Measurements from ENCODE around the gene STPG4. TPM values are rescaled to one million over a fixed set of nuclear protein-coding genes. Genes with fewer than 3 reads are reported as not detected.

Gene STPG4
- total RNA-seq, 2 donors from 2014 or later: 1.4 TPM; not detected in 1

GRCh38 chr2:47052847-47053246 lies 102.3 kb downstream of the STPG4 start:
- Histone ChIP-seq H3K36me3 (no peaks in the 10 kb centered on the region), H3K4me1 (replicated peaks) (peaks cover 12% of the 10 kb centered on the region), H3K27ac (no peak overlapping the region), H3K9me3 (no peaks in the 10 kb centered on the region), H3K4me3 (no peak overlapping the region), H3K27me3 (replicated peaks; ENCODE audit: insufficient read depth) (no peaks in the 10 kb centered on the region)
- TF ChIP-seq CTCF (IDR thresholded peaks at IDR 0.05) (no peak), POLR2AphosphoS5 (IDR thresholded peaks at IDR 0.05) (no peak), POLR2A (IDR thresholded peaks at IDR 0.05) (no peak)
- DNase-seq (ENCODE audit: low spot score): no peak
- WGBS: 89% methylated on average over 7 of the region's 7 CpGs
- intact Hi-C loops (cut with DNase I): no loop called here

- no peaks in the 10 kb centered on the region for H3K27me3 ChIP-seq (replicated peaks; ENCODE audit: insufficient read depth)
- H3K36me3 ChIP-seq: no peaks in the 10 kb centered on the region
- intact Hi-C loops (cut with DNase I): no loop called here
These were observed 103.5 kb downstream of the STPG4 start for GRCh38 chr2:47051562-47051961.

GRCh38 chr2:47050762-47051161 lies 104.3 kb downstream of the STPG4 start:
- intact Hi-C loops (cut with DNase I): no loop called here
- Histone ChIP-seq H3K27me3 (replicated peaks; ENCODE audit: insufficient read depth) (no peaks in the 10 kb centered on the region), H3K36me3 (no peaks in the 10 kb centered on the region), H3K9me3 (no peaks in the 10 kb centered on the region), H3K27ac (peak overlapping the region; percentile 13 to 31), H3K4me3 (no peak overlapping the region), H3K4me1 (replicated peaks) (peaks cover 12% of the 10 kb centered on the region)
- TF ChIP-seq CTCF (IDR thresholded peaks at IDR 0.05): no peak
- TF ChIP-seq POLR2A (IDR thresholded peaks at IDR 0.05): no peak
- peak; percentile 88 for TF ChIP-seq POLR2AphosphoS5 (IDR thresholded peaks at IDR 0.05)
- 23% methylated on average over 4 of the region's 4 CpGs for WGBS
- peak; percentile 59 for DNase-seq (ENCODE audit: low spot score)

More at GRCh38 chr2:47051562-47051961, 103.5 kb downstream of the STPG4 start:
- no peak overlapping the region for H3K27ac ChIP-seq
- 91% methylated on average over 7 of the region's 12 CpGs for WGBS
- TF ChIP-seq POLR2AphosphoS5 (IDR thresholded peaks at IDR 0.05) (no peak), CTCF (IDR thresholded peaks at IDR 0.05) (no peak), POLR2A (IDR thresholded peaks at IDR 0.05) (no peak)
- H3K9me3 ChIP-seq: no peaks in the 10 kb centered on the region
- no peak for DNase-seq (ENCODE audit: low spot score)
- peaks cover 12% of the 10 kb centered on the region for H3K4me1 ChIP-seq (replicated peaks)
- H3K4me3 ChIP-seq: no peak overlapping the region

GRCh38 chr2:47050021-47050760 lies 104.9 kb downstream of the STPG4 start:
- WGBS: 72% methylated on average over 6 of the region's 6 CpGs
- H3K27me3 ChIP-seq (replicated peaks; ENCODE audit: insufficient read depth): no peaks in the 10 kb centered on the region
- no peaks in the 10 kb centered on the region for H3K9me3 ChIP-seq
- peaks cover 12% of the 10 kb centered on the region for H3K4me1 ChIP-seq (replicated peaks)
- intact Hi-C loops (cut with DNase I): no loop called here
- peak overlapping the region; percentile 13 to 31 for H3K27ac ChIP-seq
- TF ChIP-seq POLR2AphosphoS5 (IDR thresholded peaks at IDR 0.05) (no peak), POLR2A (IDR thresholded peaks at IDR 0.05) (no peak), CTCF (IDR thresholded peaks at IDR 0.05) (no peak)
- no peak for DNase-seq (ENCODE audit: low spot score)
- H3K36me3 ChIP-seq: no peaks in the 10 kb centered on the region
- no peak overlapping the region for H3K4me3 ChIP-seq

- peak overlapping the region in 1 of 2 donors; percentile 31 for H3K27ac ChIP-seq
- H3K27me3 ChIP-seq (replicated peaks; ENCODE audit: insufficient read depth): no peaks in the 10 kb centered on the region
- no peak overlapping the region for H3K4me3 ChIP-seq
- no peak for TF ChIP-seq POLR2AphosphoS5 (IDR thresholded peaks at IDR 0.05)
- TF ChIP-seq CTCF (IDR thresholded peaks at IDR 0.05): no peak
- no peak for TF ChIP-seq POLR2A (IDR thresholded peaks at IDR 0.05)
- H3K36me3 ChIP-seq: no peaks in the 10 kb centered on the region
- no peak for DNase-seq (ENCODE audit: low spot score)
- peaks cover 12% of the 10 kb centered on the region for H3K4me1 ChIP-seq (replicated peaks)
- H3K9me3 ChIP-seq: no peaks in the 10 kb centered on the region
- 78% methylated on average over 3 of the region's 3 CpGs for WGBS
- intact Hi-C loops (cut with DNase I): no loop called here
These were observed 105.6 kb downstream of the STPG4 start for GRCh38 chr2:47049502-47049901.

Data from prostate gland (tissue), 2 donors.